Ovary (tissue), 3 donors: Measurements from ENCODE around the gene ARHGAP10.

Experiments used
- EP300 ChIP-seq: sonication (generic); formaldehyde crosslinking; IDR thresholded peaks from one replicate; pipeline ENCODE4 v1.6.1; 2017; ENCODE audit warnings: antibody characterized with exemption
- POLR2A ChIP-seq: fragments of 450-650 bp; IDR thresholded peaks from one replicate; pipeline ENCODE4 v1.6.1; 2017; ENCODE audit warnings: antibody characterized with exemption, mild to moderate bottlenecking, moderate library complexity
- TF ChIP-seq, protein P1 (sequence below), 3 donors: fragments of 450-650 bp in 2 of 3; fragments of 200-600 bp in 1 of 3; IDR thresholded peaks; one replicate each; pipeline versions ENCODE4 v1.5.1 to v1.8.0; 2016 to 2022; ENCODE audit warnings: antibody characterized with exemption in 3 of 3, mild to moderate bottlenecking in 1 of 3
- donor health status: DM: no; HTN: no; CAD: no.

DNA sequence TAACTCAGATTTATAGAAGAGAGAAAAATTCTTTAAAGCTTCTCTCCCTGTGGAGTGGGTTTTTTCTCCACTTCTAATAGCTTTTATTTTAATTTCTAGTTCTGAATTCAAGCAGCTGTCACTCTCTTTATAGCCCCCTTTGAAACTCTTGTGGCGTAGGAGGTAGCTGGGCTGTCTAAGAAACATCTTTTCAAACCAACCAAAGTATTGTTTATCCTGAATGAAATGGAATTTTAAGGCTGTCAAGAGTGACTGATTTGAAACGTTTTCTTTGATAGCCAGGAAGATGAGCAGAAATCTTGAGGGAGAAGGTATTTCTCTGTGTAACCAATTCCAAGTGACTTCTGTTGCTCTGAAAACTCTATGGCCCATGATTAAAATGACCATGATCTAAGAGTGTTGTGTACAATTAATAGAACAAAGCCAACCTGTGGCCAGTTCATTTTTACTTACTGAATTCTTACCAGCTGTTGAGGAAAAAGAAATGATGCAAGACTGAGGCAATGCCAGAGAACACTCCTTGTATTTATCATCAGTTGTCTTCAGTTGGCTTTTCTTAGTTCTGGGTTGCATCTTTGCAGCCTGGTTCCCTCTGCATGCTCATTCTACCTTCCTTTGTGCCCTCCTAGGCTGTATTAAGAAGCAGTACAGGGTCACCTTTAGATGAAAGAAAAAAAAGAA lies 298.4 kb downstream of the ARHGAP10 start:
- TF ChIP-seq, protein P1, sequence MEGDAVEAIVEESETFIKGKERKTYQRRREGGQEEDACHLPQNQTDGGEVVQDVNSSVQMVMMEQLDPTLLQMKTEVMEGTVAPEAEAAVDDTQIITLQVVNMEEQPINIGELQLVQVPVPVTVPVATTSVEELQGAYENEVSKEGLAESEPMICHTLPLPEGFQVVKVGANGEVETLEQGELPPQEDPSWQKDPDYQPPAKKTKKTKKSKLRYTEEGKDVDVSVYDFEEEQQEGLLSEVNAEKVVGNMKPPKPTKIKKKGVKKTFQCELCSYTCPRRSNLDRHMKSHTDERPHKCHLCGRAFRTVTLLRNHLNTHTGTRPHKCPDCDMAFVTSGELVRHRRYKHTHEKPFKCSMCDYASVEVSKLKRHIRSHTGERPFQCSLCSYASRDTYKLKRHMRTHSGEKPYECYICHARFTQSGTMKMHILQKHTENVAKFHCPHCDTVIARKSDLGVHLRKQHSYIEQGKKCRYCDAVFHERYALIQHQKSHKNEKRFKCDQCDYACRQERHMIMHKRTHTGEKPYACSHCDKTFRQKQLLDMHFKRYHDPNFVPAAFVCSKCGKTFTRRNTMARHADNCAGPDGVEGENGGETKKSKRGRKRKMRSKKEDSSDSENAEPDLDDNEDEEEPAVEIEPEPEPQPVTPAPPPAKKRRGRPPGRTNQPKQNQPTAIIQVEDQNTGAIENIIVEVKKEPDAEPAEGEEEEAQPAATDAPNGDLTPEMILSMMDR (IDR thresholded peaks at IDR 0.05) = no peak
- TF ChIP-seq POLR2A (no peak), EP300 (no peak)
